Activated T-helper 2 cell treated with anti-CD3 and anti-CD28 coated beads, Interferon-gamma antibody, Interleukin-2, Interleukin-4, amounts not matched to agents 10 μg/mL and 5 μg/mL and 100 μg/mL, durations not matched to agents 14 hours and 24 hours and 36 hours (primary cell): ENCODE data around the gene ZNF385C. TPM values are rescaled to one million over a fixed set of nuclear protein-coding genes. Genes with fewer than 3 reads are reported as not detected.

ENCODE experiments used
- DNase-seq: peaks from one replicate; pipeline ENCODE4 v3.0.0; 2021; ENCODE audit warnings: low spot score
- H3K27ac Mint-ChIP-seq: one replicate; pipeline ENCODE4 v1.8.0; 2021; ENCODE audit warnings: mixed read lengths
- H3K27me3 Mint-ChIP-seq: one replicate; pipeline ENCODE4 v1.8.0; 2021; ENCODE audit warnings: low read depth, mixed read lengths
- H3K36me3 Mint-ChIP-seq: one replicate; pipeline ENCODE4 v1.8.0; 2021; ENCODE audit warnings: low read depth, mixed read lengths
- H3K4me1 Mint-ChIP-seq: one replicate; pipeline ENCODE4 v1.8.0; 2021; ENCODE audit warnings: low read depth, mixed read lengths
- H3K4me3 Mint-ChIP-seq: one replicate; pipeline ENCODE4 v1.8.0; 2021; ENCODE audit warnings: low read depth, mild to moderate bottlenecking, moderate library complexity, mixed read lengths
- H3K9me3 Mint-ChIP-seq: one replicate; pipeline ENCODE4 v1.8.0; 2021; ENCODE audit warnings: mixed read lengths
- intact Hi-C: fragments of 100-400 bp; cut with micrococcal nuclease; formaldehyde crosslinking; loops from one replicate; pipeline ENCODE4 v1.15.1; 2023
- total RNA-seq: library from RNA; stranded (reverse); gene quantifications from 2 replicates; pipeline ENCODE4 v1.2.3, GENCODE V29; 2022

Gene ZNF385C
- total RNA-seq, 1 donor from 2014 or later, result 0.16 TPM

- no peak overlapping the region for H3K4me3 Mint-ChIP-seq
- peaks cover 2% of the 10 kb centered on the region for H3K4me1 Mint-ChIP-seq
- DNase-seq, result no peak
- peaks cover 30% of the 10 kb centered on the region for H3K27me3 Mint-ChIP-seq
- no peak overlapping the region for H3K27ac Mint-ChIP-seq
- intact Hi-C loops, result no loop called here
- H3K36me3 Mint-ChIP-seq, result no peaks in the 10 kb centered on the region
- H3K9me3 Mint-ChIP-seq, result no peaks in the 10 kb centered on the region
Measured at GRCh38 chr17:42075789-42076188, 22.5 kb downstream of the ZNF385C start.

GRCh38 chr17:42072323-42073187, 25.7 kb downstream of the ZNF385C start:
- H3K4me1 Mint-ChIP-seq, result peaks cover 2% of the 10 kb centered on the region
- no peak for DNase-seq

GRCh38 chr17:42071810-42072209, 26.5 kb downstream of the ZNF385C start:
- H3K27ac Mint-ChIP-seq, result peak overlapping the region; percentile 12
- H3K36me3 Mint-ChIP-seq, result no peaks in the 10 kb centered on the region
- H3K4me3 Mint-ChIP-seq, result peak overlapping the region; percentile 54
- H3K27me3 Mint-ChIP-seq, result peaks cover 30% of the 10 kb centered on the region
- no peak for DNase-seq
- H3K4me1 Mint-ChIP-seq, result peaks cover 2% of the 10 kb centered on the region
- intact Hi-C loops, result no loop called here
- no peaks in the 10 kb centered on the region for H3K9me3 Mint-ChIP-seq

More at GRCh38 chr17:42072323-42073187, 25.7 kb downstream of the ZNF385C start:
- no peak overlapping the region for H3K27ac Mint-ChIP-seq
- intact Hi-C loops, result no loop called here
- peak overlapping the region; percentile 54 for H3K4me3 Mint-ChIP-seq
- H3K9me3 Mint-ChIP-seq, result no peaks in the 10 kb centered on the region
- no peaks in the 10 kb centered on the region for H3K36me3 Mint-ChIP-seq
- peaks cover 30% of the 10 kb centered on the region for H3K27me3 Mint-ChIP-seq

GRCh38 chr17:42068979-42069378, 29.3 kb downstream of the ZNF385C start:
- DNase-seq, result no peak
- Mint-ChIP-seq H3K27me3 (peaks cover 20% of the 10 kb centered on the region), H3K27ac (no peak overlapping the region), H3K36me3 (no peaks in the 10 kb centered on the region), H3K9me3 (no peaks in the 10 kb centered on the region), H3K4me3 (no peak overlapping the region), H3K4me1 (peaks cover 10% of the 10 kb centered on the region)
- intact Hi-C loops, result no loop called here

GRCh38 chr17:42067371-42068091, 30.7 kb downstream of the ZNF385C start:
- H3K36me3 Mint-ChIP-seq, result no peaks in the 10 kb centered on the region
- H3K4me1 Mint-ChIP-seq, result peaks cover 12% of the 10 kb centered on the region
- H3K4me3 Mint-ChIP-seq, result no peak overlapping the region
- peaks cover 11% of the 10 kb centered on the region for H3K27me3 Mint-ChIP-seq
- intact Hi-C loops, result loop anchor here (1.0 to 2.0 kb wide), 3 partner anchors 34 to 49 kb away; no protein-coding TSS in a partner anchor
- peak; percentile 58 for DNase-seq
- H3K27ac Mint-ChIP-seq, result no peak overlapping the region
- no peaks in the 10 kb centered on the region for H3K9me3 Mint-ChIP-seq

GRCh38 chr17:42065201-42065600, 33.1 kb downstream of the ZNF385C start:
- no peak for DNase-seq
- Mint-ChIP-seq H3K36me3 (no peaks in the 10 kb centered on the region), H3K9me3 (no peaks in the 10 kb centered on the region), H3K4me3 (no peak overlapping the region), H3K27ac (no peak overlapping the region), H3K27me3 (no peaks in the 10 kb centered on the region), H3K4me1 (peaks cover 10% of the 10 kb centered on the region)
- intact Hi-C loops, result no loop called here

GRCh38 chr17:42062681-42063080, 35.6 kb downstream of the ZNF385C start:
- DNase-seq, result no peak
- no peaks in the 10 kb centered on the region for H3K36me3 Mint-ChIP-seq
- no peaks in the 10 kb centered on the region for H3K27me3 Mint-ChIP-seq
- peaks cover 10% of the 10 kb centered on the region for H3K4me1 Mint-ChIP-seq
- H3K9me3 Mint-ChIP-seq, result no peaks in the 10 kb centered on the region
- H3K4me3 Mint-ChIP-seq, result no peak overlapping the region
- no peak overlapping the region for H3K27ac Mint-ChIP-seq
- intact Hi-C loops, result no loop called here

GRCh38 chr17:42061646-42062487, 36.4 kb downstream of the ZNF385C start:
- no peak for DNase-seq
- H3K36me3 Mint-ChIP-seq, result no peaks in the 10 kb centered on the region
- no peak overlapping the region for H3K27ac Mint-ChIP-seq
- H3K27me3 Mint-ChIP-seq, result no peaks in the 10 kb centered on the region
- no peaks in the 10 kb centered on the region for H3K9me3 Mint-ChIP-seq
- intact Hi-C loops, result no loop called here
- no peak overlapping the region for H3K4me3 Mint-ChIP-seq
- peaks cover 10% of the 10 kb centered on the region for H3K4me1 Mint-ChIP-seq

GRCh38 chr17:42060231-42060630, 38.0 kb downstream of the ZNF385C start:
- intact Hi-C loops, result no loop called here
- no peak for DNase-seq
- H3K36me3 Mint-ChIP-seq, result no peaks in the 10 kb centered on the region
- H3K9me3 Mint-ChIP-seq, result no peaks in the 10 kb centered on the region
- no peaks in the 10 kb centered on the region for H3K27me3 Mint-ChIP-seq
- no peak overlapping the region for H3K4me3 Mint-ChIP-seq
- peaks cover 9% of the 10 kb centered on the region for H3K4me1 Mint-ChIP-seq
- H3K27ac Mint-ChIP-seq, result no peak overlapping the region

- no peaks in the 10 kb centered on the region for H3K36me3 Mint-ChIP-seq
- H3K9me3 Mint-ChIP-seq, result no peaks in the 10 kb centered on the region
- intact Hi-C loops, result no loop called here
- H3K4me1 Mint-ChIP-seq, result peaks cover 5% of the 10 kb centered on the region
- DNase-seq, result no peak
- H3K27ac Mint-ChIP-seq, result no peak overlapping the region
- H3K4me3 Mint-ChIP-seq, result no peak overlapping the region
- H3K27me3 Mint-ChIP-seq, result peaks cover 2% of the 10 kb centered on the region
Measured at GRCh38 chr17:42059815-42060214, 38.5 kb downstream of the ZNF385C start.

- no peak for DNase-seq
- H3K27ac Mint-ChIP-seq, result no peak overlapping the region
- intact Hi-C loops, result no loop called here
- no peaks in the 10 kb centered on the region for H3K9me3 Mint-ChIP-seq
- H3K4me1 Mint-ChIP-seq, result no peaks in the 10 kb centered on the region
- no peaks in the 10 kb centered on the region for H3K36me3 Mint-ChIP-seq
- no peak overlapping the region for H3K4me3 Mint-ChIP-seq
- peaks cover 14% of the 10 kb centered on the region for H3K27me3 Mint-ChIP-seq
Measured at GRCh38 chr17:42058063-42058462, 40.2 kb downstream of the ZNF385C start.

GRCh38 chr17:42056635-42057034, 41.6 kb downstream of the ZNF385C start:
- Mint-ChIP-seq H3K27me3 (peaks cover 28% of the 10 kb centered on the region), H3K4me3 (no peak overlapping the region), H3K36me3 (no peaks in the 10 kb centered on the region), H3K9me3 (no peaks in the 10 kb centered on the region), H3K4me1 (no peaks in the 10 kb centered on the region), H3K27ac (no peak overlapping the region)
- DNase-seq, result no peak
- intact Hi-C loops, result no loop called here
